Stimulated activated CD4-positive, alpha-beta T cell treated with anti-CD3 and anti-CD28 coated beads, Interleukin-2, amount 100 ng/mL, for 4 hours (primary cell): ENCODE results near the gene TRIM8.

Experiments used
- DNase-seq: peaks from one replicate; pipeline ENCODE4 v3.0.0-alpha.2; 2020; ENCODE audit warnings: low read depth

TRIM8 gene

GRCh38 chr10:102701796-102702195 is 57.5 kb downstream of the TRIM8 start:
- DNase-seq = no peak

- no peak for DNase-seq
Measured at GRCh38 chr10:102702742-102703141, 58.5 kb downstream of the TRIM8 start.

GRCh38 chr10:102704915-102705314 is 60.6 kb downstream of the TRIM8 start:
- no peak for DNase-seq

- DNase-seq = no peak
Measured at GRCh38 chr10:102705531-102705930, 61.3 kb downstream of the TRIM8 start.
